DND-41 (cell line): Measurements from ENCODE around the gene SMC1B.

Experiments used
- ATAC-seq: fragments of 200-7000 bp; cut with Tn5 transposase; 3 replicates; pipeline ENCODE4 v1.9.1; 2021; ENCODE audit warnings: low read depth; ENCODE audit not compliant: insufficient read depth
- DNase-seq: peaks from one replicate; pipeline ENCODE4 v3.0.0-alpha.2; 2020
- H2AFZ ChIP-seq: 2 replicates; pipeline ENCODE4 v1.6.0; 2012; ENCODE audit warnings: low read depth, low read length
- H3K27ac ChIP-seq: 2 replicates; pipeline ENCODE4 v1.5.1; 2012; ENCODE audit warnings: low read length, inconsistent platforms
- H3K27me3 ChIP-seq: fragments of 200-600 bp; sonication (generic); 2 replicates; pipeline ENCODE4 v1.6.0; 2012; ENCODE audit warnings: low read length, mild to moderate bottlenecking, inconsistent platforms; ENCODE audit not compliant: insufficient read depth, poor library complexity
- H3K36me3 ChIP-seq: 2 replicates; pipeline ENCODE4 v1.5.1; 2012; ENCODE audit warnings: low read length, inconsistent platforms; ENCODE audit not compliant: insufficient read depth
- H3K4me1 ChIP-seq: 2 replicates; pipeline ENCODE4 v1.5.1; 2012; ENCODE audit warnings: mild to moderate bottlenecking, low read length; ENCODE audit not compliant: insufficient read depth
- H3K4me2 ChIP-seq: 2 replicates; pipeline ENCODE4 v1.6.0; 2012; ENCODE audit warnings: mild to moderate bottlenecking, moderate library complexity, low read length, inconsistent platforms; ENCODE audit not compliant: insufficient read depth
- H3K4me3 ChIP-seq, 2 experiments: fragments of 200-600 bp in 1 of 2; shearing (Covaris generic) in 1 of 2; 2 replicates each; pipeline ENCODE4 v1.5.1; 2012 to 2016; ENCODE audit warnings: inconsistent platforms in 2 of 2, low read length in 2 of 2, mild to moderate bottlenecking in 2 of 2, low read depth in 1 of 2, moderate library complexity in 1 of 2
- H3K79me2 ChIP-seq: 2 replicates; pipeline ENCODE4 v1.6.0; 2012; ENCODE audit warnings: low read length, inconsistent platforms; ENCODE audit not compliant: insufficient read depth
- H3K9ac ChIP-seq: 2 replicates; pipeline ENCODE4 v1.6.0; 2012; ENCODE audit warnings: low read depth, mild to moderate bottlenecking, inconsistent platforms, low read length, moderate library complexity
- H3K9me3 ChIP-seq: 2 replicates; pipeline ENCODE4 v1.5.1; 2012; ENCODE audit warnings: low read length, moderate library complexity, mild to moderate bottlenecking, inconsistent platforms; ENCODE audit not compliant: insufficient read depth, severe bottlenecking
- H4K20me1 ChIP-seq: 2 replicates; pipeline ENCODE4 v1.6.0; 2012; ENCODE audit warnings: low read length; ENCODE audit not compliant: insufficient read depth
- CTCF ChIP-seq: IDR thresholded peaks from 2 replicates; pipeline ENCODE4 v1.5.1; 2012; ENCODE audit warnings: borderline replicate concordance, low read length, moderate library complexity, mild to moderate bottlenecking; ENCODE audit not compliant: poor library complexity, severe bottlenecking; ENCODE audit errors: extremely low read depth
- EZH2 ChIP-seq: IDR thresholded peaks from 3 replicates; pipeline ENCODE4 v1.6.1; 2012; ENCODE audit warnings: borderline replicate concordance, low read depth, mild to moderate bottlenecking, moderate library complexity, low read length, inconsistent platforms; ENCODE audit not compliant: severe bottlenecking

SMC1B gene

DNA sequence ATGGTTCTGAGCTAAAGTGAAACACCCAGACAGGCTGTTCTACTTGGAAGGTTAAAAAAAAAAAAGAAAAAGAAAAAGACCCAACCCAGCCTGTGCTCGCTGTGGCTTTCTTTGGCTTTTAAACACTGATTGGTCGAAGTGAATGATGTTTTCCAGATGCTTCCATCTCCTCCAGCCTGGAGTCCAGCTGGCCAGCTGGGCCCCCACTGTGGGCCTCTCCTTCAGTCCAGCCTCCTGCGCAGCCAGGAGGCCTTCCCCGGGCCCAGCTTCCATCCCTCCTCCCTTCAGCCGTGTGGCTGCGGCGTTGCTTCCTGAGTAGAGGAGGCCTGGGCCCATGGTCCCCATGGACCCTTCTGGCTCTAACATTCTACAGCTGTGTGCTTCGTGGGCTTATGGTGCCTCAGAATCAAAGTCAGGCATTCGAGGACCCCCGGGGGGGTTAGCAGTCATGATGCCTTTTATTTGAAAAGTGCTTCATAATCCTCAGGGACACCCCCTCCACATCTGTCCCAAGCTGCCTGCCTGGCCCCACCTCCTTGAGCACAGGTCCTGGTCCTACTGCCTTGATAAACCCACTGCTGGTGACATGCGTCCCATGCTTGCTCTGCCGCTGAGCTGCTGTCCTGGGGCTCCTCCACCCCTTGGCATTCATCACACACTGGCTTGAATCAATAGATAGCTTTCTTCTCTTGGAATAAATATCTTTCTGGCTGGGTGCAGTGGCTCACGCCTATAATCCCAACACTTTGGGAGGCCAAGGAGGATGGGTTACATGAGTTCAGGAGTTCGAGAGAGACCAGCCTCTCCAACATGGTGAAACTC lies 47.1 kb upstream of the SMC1B start:
- H3K27ac ChIP-seq, result no peak overlapping the region
- H3K4me2 ChIP-seq, result no peak overlapping the region
- no peak for ATAC-seq
- no peak overlapping the region for H3K4me3 ChIP-seq
- H3K36me3 ChIP-seq, result no peaks in the 10 kb centered on the region
- no peaks in the 10 kb centered on the region for H3K27me3 ChIP-seq
- H3K9ac ChIP-seq, result no peak overlapping the region
- TF ChIP-seq CTCF (no peak), EZH2 (no peak)
- no peaks in the 10 kb centered on the region for H4K20me1 ChIP-seq
- H2AFZ ChIP-seq, result no peak overlapping the region
- DNase-seq, result no peak
- H3K79me2 ChIP-seq, result no peaks in the 10 kb centered on the region
- H3K4me1 ChIP-seq, result no peaks in the 10 kb centered on the region
- no peaks in the 10 kb centered on the region for H3K9me3 ChIP-seq

DNA sequence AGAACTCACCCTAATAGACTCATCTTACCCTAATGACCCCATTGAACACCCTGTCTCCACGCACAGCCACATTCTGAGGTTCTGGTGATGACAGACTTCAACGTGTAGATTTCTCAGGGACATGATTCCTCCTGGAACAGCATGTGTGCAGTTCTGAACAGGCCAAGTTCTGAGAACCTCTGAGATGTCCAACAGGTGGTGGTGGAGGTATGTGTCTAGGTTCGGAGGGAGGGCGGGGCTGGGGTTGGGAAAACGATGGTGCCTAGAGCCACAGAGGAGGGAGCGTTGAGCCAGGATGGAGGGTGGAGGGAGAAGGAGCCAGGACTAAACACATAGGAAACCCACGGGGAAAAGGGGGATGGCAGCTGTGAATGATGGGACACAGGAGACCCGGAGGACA lies 45.8 kb upstream of the SMC1B start:
- no peak overlapping the region for H2AFZ ChIP-seq
- no peaks in the 10 kb centered on the region for H3K79me2 ChIP-seq
- no peak overlapping the region for H3K4me3 ChIP-seq
- no peaks in the 10 kb centered on the region for H4K20me1 ChIP-seq
- DNase-seq (no peak), ATAC-seq (no peak)
- H3K4me2 ChIP-seq, result no peak overlapping the region
- TF ChIP-seq EZH2 (no peak), CTCF (no peak)
- no peaks in the 10 kb centered on the region for H3K36me3 ChIP-seq
- no peaks in the 10 kb centered on the region for H3K4me1 ChIP-seq
- no peak overlapping the region for H3K9ac ChIP-seq
- peaks cover 2% of the 10 kb centered on the region for H3K27me3 ChIP-seq
- H3K27ac ChIP-seq, result no peak overlapping the region
- no peaks in the 10 kb centered on the region for H3K9me3 ChIP-seq

- Histone ChIP-seq H3K79me2 (no peaks in the 10 kb centered on the region), H2AFZ (no peak overlapping the region), H3K4me1 (no peaks in the 10 kb centered on the region), H3K4me3 (no peak overlapping the region), H3K36me3 (no peaks in the 10 kb centered on the region), H3K9ac (no peak overlapping the region), H3K4me2 (no peak overlapping the region), H3K9me3 (no peaks in the 10 kb centered on the region), H4K20me1 (no peaks in the 10 kb centered on the region), H3K27ac (no peak overlapping the region), H3K27me3 (peaks cover 2% of the 10 kb centered on the region)
- TF ChIP-seq CTCF (no peak), EZH2 (no peak)
- DNase-seq (no peak), ATAC-seq (no peak)
Observed at GRCh38 chr22:45458532-45458931, 45.1 kb upstream of the SMC1B start.

GRCh38 chr22:45456811-45457210 lies 43.4 kb upstream of the SMC1B start:
- Histone ChIP-seq H3K9ac (no peak overlapping the region), H3K4me1 (no peaks in the 10 kb centered on the region), H3K79me2 (no peaks in the 10 kb centered on the region), H3K27ac (no peak overlapping the region), H3K4me2 (no peak overlapping the region), H3K9me3 (no peaks in the 10 kb centered on the region), H2AFZ (no peak overlapping the region), H4K20me1 (no peaks in the 10 kb centered on the region), H3K36me3 (no peaks in the 10 kb centered on the region), H3K27me3 (peaks cover 2% of the 10 kb centered on the region), H3K4me3 (no peak overlapping the region)
- no peak for DNase-seq
- TF ChIP-seq EZH2 (no peak), CTCF (no peak)
- ATAC-seq, result no peak
